ENCODE results near the gene SMG5.

GRCh38 chr1:156212130-156212529, 70.5 kb downstream of the SMG5 start:
- TF ChIP-seq EZH2phosphoT487 (IDR thresholded peaks at IDR 0.05; ENCODE audit: borderline replicate concordance, low read depth, low read length) (no peak), CTCF (conservative IDR thresholded peaks at IDR 0.05; ENCODE audit: low read length) (no peak)
